T-helper 2 cell treated with Interferon-gamma antibody and Interleukin-4, amounts not matched to agents 5 μg/mL and 100 μg/mL, for 36 hours (primary cell): ENCODE data around the gene GPR39.

ENCODE experiments used
- DNase-seq: peaks from one replicate; pipeline ENCODE4 v3.0.0; 2021; ENCODE audit warnings: low spot score
- H3K27ac Mint-ChIP-seq: one replicate; pipeline ENCODE4 v1.8.0; 2021; ENCODE audit warnings: mild to moderate bottlenecking, mixed read lengths
- H3K27me3 Mint-ChIP-seq: one replicate; pipeline ENCODE4 v1.8.0; 2021; ENCODE audit warnings: low read depth, mixed read lengths
- H3K36me3 Mint-ChIP-seq: one replicate; pipeline ENCODE4 v1.8.0; 2021; ENCODE audit warnings: low read depth, mixed read lengths
- H3K4me1 Mint-ChIP-seq: one replicate; pipeline ENCODE4 v1.8.0; 2021; ENCODE audit warnings: low read depth, mixed read lengths
- H3K4me3 Mint-ChIP-seq: one replicate; pipeline ENCODE4 v1.8.0; 2022; ENCODE audit warnings: mild to moderate bottlenecking, moderate library complexity, mixed read lengths
- H3K9me3 Mint-ChIP-seq: one replicate; pipeline ENCODE4 v1.8.0; 2021; ENCODE audit warnings: mixed read lengths

GPR39 gene

GRCh38 chr2:132416723-132417395, at the start of gene GPR39:
Gene GPR39, plus strand, starts transcription at chr2:132416805.
- no peak within 1 kb of the TSS for H3K4me3 Mint-ChIP-seq
- H3K27me3 Mint-ChIP-seq = peaks cover 16% of the 10 kb centered on the region

GRCh38 chr2:132368191-132368590, 48.4 kb upstream of the GPR39 start:
- Mint-ChIP-seq H3K36me3 (no peaks in the 10 kb centered on the region), H3K4me1 (no peaks in the 10 kb centered on the region), H3K9me3 (peaks cover 9% of the 10 kb centered on the region), H3K4me3 (no peak overlapping the region), H3K27ac (no peak overlapping the region), H3K27me3 (no peaks in the 10 kb centered on the region)
- no peak for DNase-seq

More at GRCh38 chr2:132416723-132417395, at the start of gene GPR39:
- Mint-ChIP-seq H3K27ac (no peak within 1 kb of the TSS), H3K36me3 (no peaks in the 10 kb centered on the region), H3K9me3 (no peaks in the 10 kb centered on the region), H3K4me1 (no peaks in the 10 kb centered on the region)
- DNase-seq = no peak

GRCh38 chr2:132372276-132372675, 44.3 kb upstream of the GPR39 start:
- Mint-ChIP-seq H3K27me3 (no peaks in the 10 kb centered on the region), H3K9me3 (no peaks in the 10 kb centered on the region), H3K4me1 (no peaks in the 10 kb centered on the region), H3K4me3 (no peak overlapping the region), H3K27ac (no peak overlapping the region), H3K36me3 (no peaks in the 10 kb centered on the region)
- no peak for DNase-seq

GRCh38 chr2:132373391-132374135, 43.0 kb upstream of the GPR39 start:
- no peak for DNase-seq
- no peak overlapping the region for H3K27ac Mint-ChIP-seq
- no peaks in the 10 kb centered on the region for H3K36me3 Mint-ChIP-seq
- H3K4me3 Mint-ChIP-seq = no peak overlapping the region
- no peaks in the 10 kb centered on the region for H3K4me1 Mint-ChIP-seq
- H3K27me3 Mint-ChIP-seq = no peaks in the 10 kb centered on the region
- H3K9me3 Mint-ChIP-seq = no peaks in the 10 kb centered on the region

GRCh38 chr2:132374151-132374550, 42.5 kb upstream of the GPR39 start:
- Mint-ChIP-seq H3K27me3 (no peaks in the 10 kb centered on the region), H3K27ac (no peak overlapping the region), H3K36me3 (no peaks in the 10 kb centered on the region), H3K4me1 (no peaks in the 10 kb centered on the region), H3K9me3 (no peaks in the 10 kb centered on the region), H3K4me3 (no peak overlapping the region)
- DNase-seq = no peak

GRCh38 chr2:132374551-132374950, 42.1 kb upstream of the GPR39 start:
- Mint-ChIP-seq H3K36me3 (no peaks in the 10 kb centered on the region), H3K9me3 (no peaks in the 10 kb centered on the region), H3K27ac (no peak overlapping the region), H3K4me3 (no peak overlapping the region), H3K27me3 (no peaks in the 10 kb centered on the region), H3K4me1 (no peaks in the 10 kb centered on the region)
- DNase-seq = no peak

GRCh38 chr2:132374961-132375360, 41.6 kb upstream of the GPR39 start:
- Mint-ChIP-seq H3K27ac (no peak overlapping the region), H3K4me3 (no peak overlapping the region), H3K9me3 (no peaks in the 10 kb centered on the region), H3K36me3 (no peaks in the 10 kb centered on the region), H3K4me1 (no peaks in the 10 kb centered on the region), H3K27me3 (no peaks in the 10 kb centered on the region)
- DNase-seq = no peak

GRCh38 chr2:132381376-132381775, 35.2 kb upstream of the GPR39 start:
- H3K4me3 Mint-ChIP-seq = no peak overlapping the region
- no peaks in the 10 kb centered on the region for H3K27me3 Mint-ChIP-seq
- no peaks in the 10 kb centered on the region for H3K9me3 Mint-ChIP-seq
- DNase-seq = no peak
- H3K36me3 Mint-ChIP-seq = no peaks in the 10 kb centered on the region
- no peak overlapping the region for H3K27ac Mint-ChIP-seq
- H3K4me1 Mint-ChIP-seq = no peaks in the 10 kb centered on the region

GRCh38 chr2:132383956-132384355, 32.6 kb upstream of the GPR39 start:
- DNase-seq = no peak
- Mint-ChIP-seq H3K9me3 (peaks cover 5% of the 10 kb centered on the region), H3K4me3 (no peak overlapping the region), H3K27ac (no peak overlapping the region), H3K36me3 (no peaks in the 10 kb centered on the region), H3K27me3 (no peaks in the 10 kb centered on the region), H3K4me1 (no peaks in the 10 kb centered on the region)

- no peaks in the 10 kb centered on the region for H3K27me3 Mint-ChIP-seq
- no peak overlapping the region for H3K27ac Mint-ChIP-seq
- H3K36me3 Mint-ChIP-seq = no peaks in the 10 kb centered on the region
- DNase-seq = no peak
- H3K9me3 Mint-ChIP-seq = peaks cover 5% of the 10 kb centered on the region
- H3K4me1 Mint-ChIP-seq = no peaks in the 10 kb centered on the region
- H3K4me3 Mint-ChIP-seq = no peak overlapping the region
These were observed 32.0 kb upstream of the GPR39 start for GRCh38 chr2:132384491-132385151.

GRCh38 chr2:132387126-132387525, 29.5 kb upstream of the GPR39 start:
- no peak for DNase-seq
- Mint-ChIP-seq H3K27me3 (no peaks in the 10 kb centered on the region), H3K36me3 (no peaks in the 10 kb centered on the region), H3K27ac (no peak overlapping the region), H3K4me3 (no peak overlapping the region), H3K4me1 (no peaks in the 10 kb centered on the region), H3K9me3 (peaks cover 5% of the 10 kb centered on the region)

GRCh38 chr2:132390076-132390475, 26.5 kb upstream of the GPR39 start:
- Mint-ChIP-seq H3K36me3 (no peaks in the 10 kb centered on the region), H3K9me3 (peaks cover 5% of the 10 kb centered on the region), H3K4me3 (no peak overlapping the region), H3K4me1 (no peaks in the 10 kb centered on the region), H3K27me3 (no peaks in the 10 kb centered on the region), H3K27ac (no peak overlapping the region)
- no peak for DNase-seq

- H3K9me3 Mint-ChIP-seq = peaks cover 5% of the 10 kb centered on the region
- H3K36me3 Mint-ChIP-seq = no peaks in the 10 kb centered on the region
- no peaks in the 10 kb centered on the region for H3K4me1 Mint-ChIP-seq
- H3K27ac Mint-ChIP-seq = no peak overlapping the region
- no peaks in the 10 kb centered on the region for H3K27me3 Mint-ChIP-seq
- no peak for DNase-seq
- no peak overlapping the region for H3K4me3 Mint-ChIP-seq
These were observed 25.2 kb upstream of the GPR39 start for GRCh38 chr2:132391378-132391777.

- H3K4me1 Mint-ChIP-seq = no peaks in the 10 kb centered on the region
- H3K36me3 Mint-ChIP-seq = no peaks in the 10 kb centered on the region
- H3K27me3 Mint-ChIP-seq = no peaks in the 10 kb centered on the region
- peaks cover 5% of the 10 kb centered on the region for H3K9me3 Mint-ChIP-seq
- no peak for DNase-seq
- no peak overlapping the region for H3K4me3 Mint-ChIP-seq
- H3K27ac Mint-ChIP-seq = no peak overlapping the region
These were observed 24.4 kb upstream of the GPR39 start for GRCh38 chr2:132392221-132392620.
